GM18520 (cell line): Measurements from ENCODE around the gene IKBKG.
A peak's percentile ranks its signal among the peaks of the same experiment; 100 is the strongest.
"Not testable (repeated sequence)": the region's sequence is repeated elsewhere in the genome, so short reads cannot be mapped to it uniquely, and the experiment has no call there.

Source experiments
- ATAC-seq: cut with Tn5 transposase; IDR thresholded peaks from one replicate; pipeline ENCODE4 v1.9.1; 2021; ENCODE audit not compliant: unreplicated experiment

Gene IKBKG

DNA sequence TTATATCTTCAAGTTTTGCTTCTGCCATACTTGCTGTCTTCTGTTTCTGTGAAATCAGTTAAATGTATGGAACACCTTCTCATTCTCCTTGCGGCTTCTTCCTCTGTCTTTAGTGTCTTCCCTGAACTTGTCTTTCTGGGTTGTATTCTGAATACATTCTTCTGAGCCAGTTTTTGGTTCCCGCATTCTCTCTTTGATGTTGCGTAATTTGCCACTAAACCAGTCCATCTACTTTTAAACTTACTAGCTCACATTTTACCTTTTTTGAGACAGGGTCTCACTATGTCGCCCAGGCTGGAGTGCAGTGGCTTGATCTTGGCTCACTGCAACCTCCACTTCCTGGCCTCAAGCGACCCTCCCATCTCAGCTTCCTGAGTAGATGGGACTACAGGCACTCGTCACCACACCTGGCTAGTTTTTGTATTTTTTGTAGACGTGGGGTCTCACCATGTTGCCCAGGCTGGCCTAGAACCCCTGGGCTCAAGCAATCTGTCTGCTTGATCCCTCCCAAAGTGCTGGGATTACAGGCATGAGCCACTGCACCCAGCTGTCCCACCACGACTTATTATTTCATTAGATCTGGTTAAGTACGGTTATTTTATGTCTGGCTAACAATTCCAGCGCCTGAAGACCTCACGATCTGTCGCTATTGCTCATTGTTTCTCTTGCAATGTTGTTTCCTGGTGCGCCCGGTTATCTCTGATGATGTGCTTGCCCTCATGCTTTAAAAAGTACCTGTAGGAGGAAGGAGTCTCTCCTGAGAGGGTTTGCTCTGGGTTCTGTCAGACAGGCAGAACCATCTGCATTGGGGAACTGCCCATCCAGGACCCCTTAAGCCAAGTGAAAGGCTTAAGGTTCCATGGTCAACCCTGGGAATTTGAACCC lies 21.6 kb upstream of the IKBKG start:
- ATAC-seq: no peak

DNA sequence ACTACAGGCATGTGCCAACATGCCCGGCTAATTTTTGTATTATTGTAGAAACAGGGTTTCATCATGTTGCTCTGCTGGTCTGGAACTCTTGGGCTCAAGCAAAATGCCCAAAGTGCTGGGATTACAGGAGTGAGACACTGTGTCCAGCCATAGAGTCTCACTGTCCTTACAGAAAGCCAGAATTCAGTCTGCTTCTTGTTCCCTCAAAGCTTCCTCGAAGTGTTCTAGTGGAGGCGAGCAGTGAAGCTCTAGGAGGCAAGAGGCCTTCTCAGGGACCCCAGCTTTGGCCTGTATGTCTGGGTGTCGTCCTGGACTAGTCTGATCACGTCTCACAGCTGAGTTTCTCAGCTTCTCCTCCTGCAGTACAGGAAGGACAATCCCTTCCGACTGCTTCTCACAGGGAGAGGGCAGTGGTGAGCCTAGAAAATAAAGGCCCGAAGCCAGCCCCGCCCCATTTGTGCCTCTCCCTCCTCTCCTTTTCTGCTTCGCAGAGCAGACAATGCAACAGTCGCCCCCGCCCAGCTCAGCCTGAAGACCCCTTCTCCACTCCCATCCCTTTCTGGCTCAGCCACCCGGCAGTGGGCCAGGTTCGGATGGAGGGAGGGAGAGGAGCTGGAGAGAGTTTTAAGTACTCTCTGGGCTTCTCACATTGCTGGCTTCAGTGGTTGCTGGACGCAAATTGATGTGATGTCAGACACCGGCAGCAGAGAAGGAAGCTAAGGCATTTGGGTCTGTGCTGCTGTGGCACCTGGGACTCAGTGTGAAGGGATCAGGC lies 20.3 kb upstream of the IKBKG start:
- no peak for ATAC-seq

DNA sequence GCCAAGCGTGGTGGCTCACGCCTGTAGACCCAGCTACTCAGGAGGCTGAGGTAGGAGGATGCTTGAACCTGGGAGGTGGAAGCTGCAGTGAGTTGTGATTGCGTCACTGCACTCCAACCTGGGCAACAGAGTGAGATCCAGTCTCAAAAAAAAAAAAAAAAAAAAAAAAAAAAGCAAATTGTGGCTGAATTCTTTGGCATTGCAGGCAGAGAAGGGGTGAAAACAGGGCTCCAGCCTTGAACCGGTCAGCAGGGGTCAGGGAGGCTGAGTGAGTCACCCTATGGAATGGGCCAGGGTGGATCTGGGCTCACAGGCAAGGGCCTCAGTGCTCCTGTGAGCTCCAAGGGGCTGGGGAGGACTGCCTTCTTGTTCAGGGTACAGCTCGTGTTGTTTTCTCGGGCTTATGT lies 18.2 kb upstream of the IKBKG start:
- no peak for ATAC-seq

DNA sequence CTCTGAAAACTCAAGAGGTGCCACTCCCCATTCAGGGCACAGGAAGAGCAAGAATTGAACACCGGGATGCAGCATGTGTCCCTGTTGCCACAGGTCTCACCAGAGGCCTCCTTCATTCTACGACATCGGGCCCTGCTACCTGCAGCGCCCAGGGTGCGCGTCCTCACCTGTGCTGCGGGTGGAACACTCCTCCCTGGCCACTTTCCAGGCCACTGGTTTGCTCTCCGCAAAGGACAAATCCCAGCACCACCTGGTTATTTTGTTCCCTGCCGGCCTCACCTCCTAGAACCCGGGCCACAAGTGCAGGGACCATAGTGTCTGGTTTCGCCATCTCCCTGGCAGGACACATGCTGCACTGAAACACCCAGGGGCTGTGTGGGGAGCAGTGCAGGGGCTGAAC lies 17.1 kb upstream of the IKBKG start:
- ATAC-seq: no peak

DNA sequence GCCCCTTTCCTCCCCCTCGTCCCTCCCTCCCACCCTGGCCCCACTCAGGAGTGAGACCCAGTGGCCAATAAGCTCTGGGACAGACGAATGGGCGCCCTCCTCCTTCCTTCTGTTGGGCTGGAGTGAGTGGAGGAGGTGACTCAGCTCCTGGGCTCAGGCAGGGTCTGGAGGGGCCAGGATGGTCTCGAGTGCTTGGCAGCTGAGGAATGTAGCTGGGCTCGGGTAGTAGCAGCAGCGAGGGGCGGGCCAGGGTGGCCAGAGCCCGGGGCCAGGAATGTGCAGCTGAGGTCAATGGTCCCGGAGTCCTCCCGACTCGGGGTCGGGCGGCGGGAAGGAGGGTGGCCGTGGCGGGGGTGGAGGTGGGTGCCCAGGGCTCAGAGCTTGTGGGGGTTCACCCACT lies 15.8 kb upstream of the IKBKG start:
- no peak for ATAC-seq

DNA sequence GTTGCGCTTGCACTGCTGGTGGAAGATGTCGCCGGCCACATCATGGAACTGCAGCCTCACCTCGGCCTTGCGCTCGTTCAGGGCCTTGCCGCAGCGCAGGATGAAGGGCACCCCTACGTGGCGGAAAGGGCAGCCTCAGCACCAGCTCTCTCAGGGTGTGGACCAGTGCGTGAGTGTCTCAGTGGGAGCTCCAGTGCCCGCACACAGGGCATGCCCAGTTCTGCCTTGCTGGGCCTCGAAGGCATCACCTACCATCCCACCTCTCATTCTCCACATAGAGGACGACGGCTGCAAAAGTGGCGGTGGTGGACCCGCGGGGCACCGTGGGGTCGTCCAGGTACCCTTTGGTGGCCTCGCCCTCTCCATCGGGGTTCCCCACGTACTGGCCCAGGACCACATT lies 14.7 kb upstream of the IKBKG start:
- ATAC-seq: no peak

DNA sequence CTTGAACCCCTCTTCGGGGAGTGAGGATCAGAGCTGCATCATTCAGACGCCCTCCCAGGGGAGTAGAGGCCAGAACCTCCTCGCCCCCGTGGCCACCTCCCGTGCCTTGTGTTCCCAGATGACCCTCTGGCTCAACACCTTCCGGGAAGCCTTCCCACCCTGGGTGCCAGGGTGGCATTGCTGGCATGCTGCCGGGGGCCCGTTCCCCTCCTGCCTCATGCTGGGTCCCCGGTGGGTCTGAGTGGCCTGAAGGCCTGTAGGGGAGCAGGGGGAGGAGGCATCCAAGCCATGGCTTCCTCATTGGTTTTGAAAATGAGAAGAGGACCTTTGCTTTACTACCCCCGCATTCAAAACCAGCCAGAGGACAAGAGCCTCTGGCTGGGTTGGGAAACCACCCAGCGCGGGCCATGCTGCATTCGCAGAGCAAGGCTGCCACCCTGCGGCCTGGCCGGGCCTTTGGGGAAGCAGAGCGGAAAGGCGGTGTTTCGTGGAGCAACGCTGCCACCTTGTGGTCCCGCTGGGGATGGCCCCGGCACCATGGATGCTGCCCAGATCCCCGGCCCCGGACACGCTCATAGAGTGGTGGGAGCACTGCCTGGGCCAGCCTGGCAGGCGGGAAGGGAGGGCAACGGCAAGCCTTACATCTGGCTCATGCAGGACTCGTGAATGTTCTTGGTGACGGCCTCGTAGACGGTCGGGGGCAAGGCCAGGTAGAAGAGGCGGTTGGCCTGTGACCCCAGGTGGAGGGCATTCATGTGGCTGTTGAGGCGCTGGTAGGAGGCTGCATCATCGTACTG lies 12.7 kb upstream of the IKBKG start:
- ATAC-seq: peak; percentile 90

DNA sequence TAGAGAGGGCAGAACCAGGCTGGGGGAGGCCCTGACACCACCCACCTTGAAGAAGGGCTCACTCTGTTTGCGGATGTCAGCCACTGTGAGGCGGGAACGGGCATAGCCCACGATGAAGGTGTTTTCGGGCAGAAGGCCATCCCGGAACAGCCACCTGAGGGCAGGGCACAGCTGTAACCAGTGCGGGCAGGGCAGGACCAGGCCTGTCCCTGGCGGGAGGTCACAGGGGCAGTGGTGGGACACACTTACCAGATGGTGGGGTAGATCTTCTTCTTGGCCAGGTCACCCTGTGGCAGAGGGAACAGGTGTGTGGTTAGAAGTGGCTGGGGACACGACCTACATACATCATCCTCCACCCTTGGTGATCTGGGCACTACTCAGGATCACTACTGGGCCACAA lies 11.5 kb upstream of the IKBKG start:
- ATAC-seq: no peak

DNA sequence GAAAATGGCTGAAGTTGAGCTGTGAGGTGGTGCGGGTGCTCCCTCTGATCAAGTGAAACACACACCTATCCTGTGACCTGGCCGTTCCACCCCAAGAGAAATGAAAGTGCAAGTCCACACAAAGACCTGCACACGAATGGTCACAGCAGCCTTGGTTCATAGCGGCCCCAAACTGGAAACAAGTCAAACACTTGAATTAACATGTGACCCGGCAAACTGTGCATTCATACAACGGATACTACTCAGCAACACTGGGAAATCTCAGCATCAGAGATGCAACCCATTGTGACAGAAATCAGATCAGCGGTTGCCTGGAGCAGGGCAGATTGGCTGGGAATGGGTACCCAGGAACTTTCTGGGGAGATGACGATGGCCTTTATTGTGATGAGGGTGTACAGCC lies 8.3 kb upstream of the IKBKG start:
- no peak for ATAC-seq

DNA sequence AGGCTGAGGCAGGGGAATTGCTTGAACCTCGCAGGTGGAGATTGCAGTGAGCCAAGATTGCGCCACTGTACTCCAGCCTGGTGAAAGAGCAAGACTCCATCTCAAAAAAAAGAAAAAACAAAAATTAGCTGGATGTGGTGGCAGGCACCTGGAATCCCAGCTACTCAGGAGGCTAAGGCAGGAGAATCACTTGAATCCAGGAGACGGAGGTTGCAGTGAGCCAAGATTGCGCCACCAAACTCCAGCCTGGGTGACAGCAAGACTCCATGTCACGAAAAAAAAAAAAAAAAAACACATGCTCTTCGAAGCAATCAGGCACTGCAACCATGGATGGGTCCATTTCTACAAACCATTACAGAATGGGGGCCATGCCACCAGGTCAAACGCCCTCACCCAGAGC lies 7.1 kb upstream of the IKBKG start:
- not testable (repeated sequence) for ATAC-seq

DNA sequence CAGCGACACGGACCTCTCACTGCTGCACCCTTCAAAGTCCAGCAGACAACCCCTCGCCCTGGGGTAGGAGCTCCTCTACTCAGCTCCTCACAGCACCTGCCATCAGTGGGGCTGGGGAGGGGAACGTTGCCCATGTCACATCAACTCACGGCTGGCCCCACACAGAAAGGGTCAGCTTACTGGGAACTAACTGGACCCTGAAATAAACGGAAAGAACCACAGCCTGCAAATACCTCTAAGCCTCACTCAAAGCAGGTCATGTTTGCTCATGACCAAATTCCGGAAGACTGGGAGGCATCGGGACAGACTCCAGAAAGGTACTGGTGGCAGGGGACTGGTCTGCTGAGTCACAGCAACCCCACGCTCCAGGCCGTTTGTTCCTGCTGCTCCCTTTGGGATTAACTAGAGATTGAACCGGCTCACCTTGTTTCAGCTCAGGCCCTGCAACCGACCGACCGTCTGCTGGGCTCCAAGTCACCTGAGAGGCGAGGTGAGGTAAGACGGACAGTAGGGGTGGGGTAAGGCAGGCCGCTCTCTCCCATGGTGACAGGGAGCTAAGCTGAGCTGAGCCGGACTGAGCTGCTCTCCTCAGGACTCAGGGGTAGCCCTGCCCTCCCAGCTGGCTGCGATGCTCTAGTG lies 6.4 kb upstream of the IKBKG start:
- no peak for ATAC-seq

DNA sequence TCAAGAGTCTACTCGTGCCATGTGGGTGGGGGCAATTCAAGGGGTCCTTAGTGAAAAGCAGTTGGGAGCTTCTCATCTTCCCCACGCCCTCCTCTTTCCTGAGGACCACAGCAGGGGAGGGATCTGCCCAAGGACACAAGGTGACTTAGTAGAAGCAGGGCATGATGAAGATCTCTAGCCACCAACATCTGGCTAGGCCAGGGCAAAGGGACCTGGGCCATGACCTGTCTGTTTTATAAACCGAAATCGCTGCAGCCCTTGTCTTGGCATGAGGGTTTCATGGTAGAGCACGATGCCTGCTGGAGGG lies 5.9 kb upstream of the IKBKG start:
- ATAC-seq: no peak

DNA sequence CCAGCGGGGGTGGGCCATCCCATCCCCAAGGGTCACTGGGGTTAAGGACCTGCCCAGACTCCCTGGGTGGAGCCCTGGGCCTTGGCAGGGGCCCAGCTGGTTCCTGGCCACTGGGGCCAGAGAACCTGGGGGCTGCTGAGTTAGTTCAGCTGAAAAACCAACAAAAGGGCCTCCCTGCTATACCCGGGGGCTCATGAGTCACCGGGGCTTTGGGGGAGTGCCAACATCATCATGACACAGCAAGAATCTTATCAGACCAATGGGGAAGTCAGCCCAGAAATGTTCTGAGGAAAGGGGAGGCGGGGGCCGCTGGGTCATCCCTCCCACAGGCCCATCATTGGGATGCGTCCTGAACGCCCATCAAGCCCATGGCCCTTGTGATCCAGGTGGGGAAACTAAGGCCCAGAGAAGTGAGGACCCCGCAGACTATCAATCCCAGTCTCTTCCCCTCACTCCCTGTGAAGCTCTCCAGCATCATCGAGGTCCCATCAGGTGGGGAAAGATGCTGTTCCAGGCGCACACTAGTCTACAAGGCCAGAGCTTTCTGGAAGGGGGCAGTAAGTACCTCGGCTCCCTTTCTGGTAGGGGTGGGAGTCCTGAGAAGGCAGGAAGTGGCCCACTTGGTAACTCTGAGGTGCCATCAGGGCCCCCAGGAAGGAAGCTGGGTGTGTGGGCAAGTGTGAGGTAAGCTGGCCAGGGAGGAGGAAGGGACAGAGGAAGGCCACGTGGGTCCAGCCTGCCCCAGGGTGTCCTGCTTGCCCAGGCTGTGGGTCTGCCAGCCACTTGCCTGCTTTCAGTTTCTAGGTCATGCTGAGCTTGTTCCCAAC lies 5.3 kb upstream of the IKBKG start:
- no peak for ATAC-seq

DNA sequence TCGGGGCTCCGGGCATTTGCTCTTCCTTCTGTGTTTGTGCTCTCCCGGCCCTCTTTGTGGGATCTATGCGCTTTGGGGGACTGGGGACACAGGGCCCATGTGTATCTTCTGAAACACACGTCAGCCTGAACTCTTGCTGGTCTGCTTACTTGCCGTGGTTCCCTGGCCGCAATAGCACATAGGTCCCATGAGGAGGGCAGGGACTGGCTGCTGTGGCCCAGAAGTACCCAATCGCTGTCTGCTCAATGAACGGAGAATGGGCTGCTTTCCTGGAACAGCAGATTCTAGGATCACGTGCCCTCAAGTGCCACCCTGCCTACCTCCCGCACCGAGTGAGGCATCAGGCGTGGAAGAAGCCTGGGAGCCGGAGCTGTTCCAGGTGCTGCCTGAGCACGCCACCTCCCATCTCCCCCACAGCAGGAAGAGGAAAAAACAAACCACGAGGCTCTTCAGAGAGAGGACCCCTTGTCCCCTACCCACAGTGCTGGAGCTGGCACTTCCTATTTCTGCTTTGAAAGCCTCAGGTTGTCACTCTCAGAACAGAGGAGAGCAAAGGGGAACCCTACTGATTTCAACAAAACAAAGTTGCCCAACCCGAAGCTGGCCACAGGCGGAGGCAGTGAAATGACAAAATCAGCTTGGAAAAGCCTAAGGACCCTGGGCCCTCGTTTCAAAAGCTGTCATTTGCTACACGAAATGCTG lies 4.5 kb upstream of the IKBKG start:
- ATAC-seq: no peak

DNA sequence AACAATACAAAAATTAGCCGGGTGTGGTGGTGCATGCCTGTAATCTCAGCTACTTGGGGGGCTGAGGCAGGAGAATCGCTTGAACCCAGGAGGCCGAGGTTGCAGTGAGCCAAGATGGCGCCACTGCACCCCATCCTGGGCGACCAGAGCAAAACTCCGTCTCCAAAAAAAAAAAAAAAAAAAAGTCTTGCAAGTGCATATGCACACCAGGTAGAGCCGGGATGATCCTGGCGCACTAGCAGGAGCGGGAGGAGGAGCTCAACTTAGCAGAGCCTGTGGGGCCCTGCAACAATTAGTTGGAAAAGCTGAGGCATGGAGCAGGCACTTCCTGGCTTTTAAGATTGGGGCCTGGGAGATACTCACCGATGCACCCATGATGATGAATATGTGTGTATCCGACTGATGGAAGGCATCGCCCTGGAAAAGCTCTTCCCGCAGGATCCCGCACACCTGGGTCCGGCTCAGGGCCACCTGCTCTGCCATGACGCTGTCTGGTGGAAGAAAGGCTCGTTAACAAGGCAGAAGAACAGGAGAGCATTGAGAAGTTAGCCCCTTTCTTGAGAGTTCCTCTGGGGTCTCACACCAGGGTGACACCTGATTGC lies 1.6 kb upstream of the IKBKG start:
- ATAC-seq: no peak

DNA sequence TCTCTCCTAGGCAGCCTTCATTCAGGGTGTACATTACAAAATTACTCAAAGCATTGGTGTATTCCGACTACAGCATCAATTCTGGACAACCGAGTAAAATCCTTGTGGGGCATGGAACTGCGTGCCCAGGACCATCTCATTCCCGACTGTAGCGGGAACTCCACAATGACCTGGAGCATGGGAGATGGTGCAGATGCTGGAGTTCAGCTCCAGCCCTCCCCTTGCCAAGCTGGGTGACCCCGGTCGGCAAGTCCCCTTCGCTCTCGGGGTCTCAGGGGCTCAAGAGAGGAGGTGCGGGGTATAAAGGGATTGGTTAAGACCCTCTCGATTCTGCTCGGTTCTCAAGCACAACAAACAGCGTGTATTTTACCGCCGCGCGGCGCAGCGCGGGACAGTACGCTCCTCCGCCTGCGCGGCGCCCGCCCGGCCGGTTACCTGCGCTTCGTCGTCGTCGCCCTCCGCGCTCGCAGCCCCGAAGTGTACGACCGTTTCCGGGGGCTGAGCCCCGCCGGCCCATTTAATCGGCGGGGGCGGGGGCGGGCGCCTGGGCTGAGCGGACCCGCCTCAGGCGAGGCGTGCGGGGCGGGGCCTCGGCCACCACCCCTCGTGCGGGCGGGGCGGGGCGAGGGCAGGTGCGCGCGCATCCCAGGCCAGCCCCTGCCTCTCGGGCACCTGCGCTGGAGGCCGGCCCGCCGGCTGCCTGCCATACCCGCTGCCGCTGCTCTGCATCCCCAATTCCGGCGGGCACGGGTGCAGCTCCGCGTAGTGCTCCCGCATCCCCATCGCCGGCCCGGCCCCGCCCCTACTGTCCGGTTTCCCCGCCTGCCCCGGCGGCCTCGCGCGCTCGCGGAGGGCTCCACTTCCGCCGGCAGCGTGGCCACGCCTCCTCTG lies 821 bp upstream of the IKBKG start, which contains the start of gene G6PD:
Gene G6PD (minus strand): TSS at position 493 of the 891 bp plus-strand sequence. CDS start 691 bp downstream, outside the sequence.
- ATAC-seq: peak; percentile 36

DNA sequence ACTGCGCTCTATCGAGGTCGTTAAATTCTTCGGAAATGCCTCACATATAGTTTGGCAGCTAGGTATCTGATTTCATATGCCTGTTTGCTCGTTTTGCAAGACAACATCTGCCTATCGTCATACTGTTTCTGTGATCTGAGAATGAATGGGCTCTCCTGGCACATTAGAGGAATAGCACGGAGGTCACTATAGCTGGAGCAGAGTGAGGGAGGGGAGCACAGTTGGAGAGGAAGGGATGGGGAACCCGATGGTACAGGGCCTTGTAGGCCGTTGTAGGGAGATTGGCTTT lies 552 bp downstream of the IKBKG start:
- ATAC-seq: no peak

DNA sequence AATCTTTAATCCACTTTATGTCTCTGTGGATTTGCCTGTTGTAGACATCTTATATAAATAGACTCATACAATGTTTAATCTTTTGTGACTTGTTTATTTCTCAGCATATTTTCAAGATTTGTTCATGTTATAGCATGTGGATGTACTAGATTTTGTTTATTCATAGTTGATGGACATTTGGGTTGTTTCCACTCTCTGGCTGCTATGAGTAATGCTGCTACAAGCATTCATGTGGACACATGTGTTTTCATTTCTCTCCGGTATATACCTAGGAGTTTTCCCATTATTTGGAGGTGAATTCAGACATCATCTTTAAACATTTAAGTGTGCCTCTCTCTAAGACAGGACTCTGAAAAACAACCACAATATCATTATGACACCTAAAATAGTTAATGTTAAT lies 2.3 kb downstream of the IKBKG start:
- ATAC-seq: no peak
